Prostate gland (tissue), 2 donors: ENCODE results near the gene TAAR1.

Experiments
- CTCF ChIP-seq, 4 experiments: fragments of 200-600 bp in 2 of 4; fragments of 450-650 bp in 2 of 4; sonication (generic) in 2 of 4; IDR thresholded peaks; 1 replicate in 3 of 4; 2 replicates in 1 of 4; pipeline ENCODE4 v1.5.1; 2016 to 2019; ENCODE audit warnings: antibody characterized with exemption in 4 of 4, mild to moderate bottlenecking in 2 of 4, moderate library complexity in 2 of 4
- POLR2A ChIP-seq: fragments of 450-650 bp; IDR thresholded peaks from one replicate; pipeline ENCODE4 v1.6.1; 2016; ENCODE audit warnings: antibody characterized with exemption, mild to moderate bottlenecking

GRCh38 chr6:132643547-132643946 lies 15.4 kb downstream of the TAAR1 start:
- TF ChIP-seq CTCF (IDR thresholded peaks at IDR 0.05) = no peak
- TF ChIP-seq POLR2A = no peak
